Mesenchymal stem cell (in vitro differentiated cells and primary cell): ENCODE results near the gene PSMA7.

Experiments
- DNase-seq: peaks from one replicate; pipeline ENCODE4 v3.0.0-alpha.2; 2013
- H2AFZ ChIP-seq: one replicate; pipeline ENCODE4 v1.6.1; 2013; ENCODE audit warnings: low read depth, mild to moderate bottlenecking, control low read depth, inconsistent platforms, low read length, moderate library complexity
- H2AK5ac ChIP-seq: 2 replicates; pipeline ENCODE4 v1.6.1; 2013; ENCODE audit warnings: low read length, moderate library complexity, mild to moderate bottlenecking, inconsistent platforms; ENCODE audit not compliant: severe bottlenecking
- H2BK120ac ChIP-seq: one replicate; pipeline ENCODE4 v1.6.1; 2013; ENCODE audit warnings: low read depth, mild to moderate bottlenecking, inconsistent platforms, low read length, moderate library complexity
- H2BK12ac ChIP-seq, 2 experiments: one replicate each; pipeline ENCODE4 v1.6.1; 2013; ENCODE audit warnings: inconsistent platforms in 2 of 2, low read length in 2 of 2, mild to moderate bottlenecking in 2 of 2, moderate library complexity in 2 of 2, control low read depth in 1 of 2
- H2BK15ac ChIP-seq: one replicate; pipeline ENCODE4 v1.6.1; 2013; ENCODE audit warnings: mild to moderate bottlenecking, low read depth, inconsistent platforms; ENCODE audit not compliant: poor library complexity, severe bottlenecking
- H2BK5ac ChIP-seq: 2 replicates; pipeline ENCODE4 v1.6.1; 2013; ENCODE audit warnings: low read depth, mild to moderate bottlenecking, low read length, control low read depth, inconsistent platforms; ENCODE audit not compliant: poor library complexity, severe bottlenecking
- H3K14ac ChIP-seq, 2 experiments: one replicate each; pipeline ENCODE4 v1.6.1; 2013; ENCODE audit warnings: inconsistent platforms in 2 of 2, low read length in 2 of 2, control low read depth in 1 of 2, mild to moderate bottlenecking in 1 of 2, moderate library complexity in 1 of 2
- H3K18ac ChIP-seq, 2 experiments: one replicate each; pipeline ENCODE4 v1.6.1; 2013; ENCODE audit warnings: inconsistent platforms in 2 of 2, low read length in 2 of 2, control low read depth in 1 of 2, low read depth in 1 of 2, mild to moderate bottlenecking in 1 of 2
- H3K23ac ChIP-seq, 2 experiments: one replicate each; pipeline ENCODE4 v1.6.1; 2013; ENCODE audit warnings: inconsistent platforms in 2 of 2, low read length in 2 of 2, mild to moderate bottlenecking in 2 of 2, moderate library complexity in 2 of 2, control low read depth in 1 of 2
- H3K27ac ChIP-seq: 2 replicates; pipeline ENCODE4 v1.5.1; 2013; ENCODE audit warnings: mild to moderate bottlenecking, moderate library complexity, low read length, control low read depth, inconsistent platforms; ENCODE audit not compliant: poor library complexity, severe bottlenecking
- H3K27me3 ChIP-seq, 2 experiments: 2 replicates each; pipeline versions ENCODE4 v1.6.1 to v1.7.0; 2013; ENCODE audit warnings: low read length in 2 of 2, mild to moderate bottlenecking in 2 of 2, moderate library complexity in 2 of 2, control low read depth in 1 of 2, inconsistent platforms in 1 of 2; ENCODE audit not compliant: control insufficient read depth in 1 of 2, insufficient read depth in 1 of 2
- H3K36me3 ChIP-seq, 2 experiments: 2 replicates each; pipeline versions ENCODE4 v1.6.1 to v1.7.0; 2013; ENCODE audit warnings: low read length in 2 of 2, control low read depth in 1 of 2, inconsistent platforms in 1 of 2, low read depth in 1 of 2, mild to moderate bottlenecking in 1 of 2; ENCODE audit not compliant: insufficient read depth in 2 of 2, control insufficient read depth in 1 of 2
- H3K4ac ChIP-seq, 2 experiments: one replicate each; pipeline ENCODE4 v1.6.1; 2013; ENCODE audit warnings: inconsistent platforms in 2 of 2, low read length in 2 of 2, mild to moderate bottlenecking in 2 of 2, moderate library complexity in 2 of 2, control low read depth in 1 of 2, low read depth in 1 of 2
- H3K4me1 ChIP-seq: 2 replicates; pipeline ENCODE4 v1.6.1; 2013; ENCODE audit warnings: low read depth, low read length, control low read depth; ENCODE audit not compliant: control insufficient read depth, insufficient read depth
- H3K4me2 ChIP-seq: 2 replicates; pipeline ENCODE4 v1.6.1; 2013; ENCODE audit warnings: low read length, mild to moderate bottlenecking, inconsistent platforms; ENCODE audit not compliant: poor library complexity, severe bottlenecking
- H3K4me3 ChIP-seq, 2 experiments: 2 replicates each; pipeline versions ENCODE4 v1.5.1 to v1.7.0; 2013; ENCODE audit warnings: low read length in 2 of 2, mild to moderate bottlenecking in 2 of 2, control low read depth in 1 of 2, low read depth in 1 of 2; ENCODE audit not compliant: insufficient read depth in 1 of 2
- H3K79me1 ChIP-seq: replicated peaks from 2 replicates; pipeline ENCODE4 v1.6.1; 2013; ENCODE audit warnings: mild to moderate bottlenecking, control low read depth, low read length, inconsistent platforms; ENCODE audit not compliant: poor library complexity, severe bottlenecking
- H3K9ac ChIP-seq: 2 replicates; pipeline ENCODE4 v1.7.0; 2013; ENCODE audit warnings: mild to moderate bottlenecking, low read length, moderate library complexity
- H3K9me3 ChIP-seq: 2 replicates; pipeline ENCODE4 v1.7.0; 2013; ENCODE audit warnings: mild to moderate bottlenecking, low read length; ENCODE audit not compliant: control insufficient read depth
- H4K8ac ChIP-seq: one replicate; pipeline ENCODE4 v1.6.1; 2013; ENCODE audit warnings: inconsistent platforms, mild to moderate bottlenecking, low read length, moderate library complexity
- H4K91ac ChIP-seq: one replicate; pipeline ENCODE4 v1.6.1; 2013; ENCODE audit warnings: mild to moderate bottlenecking, low read length, inconsistent platforms
- WGBS: methylation state at CpG from one replicate; pipeline ENCODE4 v1.1.7; 2013; ENCODE audit warnings: mixed read lengths; 5-methylcytosine and 5-hydroxymethylcytosine counted together

Gene PSMA7

DNA sequence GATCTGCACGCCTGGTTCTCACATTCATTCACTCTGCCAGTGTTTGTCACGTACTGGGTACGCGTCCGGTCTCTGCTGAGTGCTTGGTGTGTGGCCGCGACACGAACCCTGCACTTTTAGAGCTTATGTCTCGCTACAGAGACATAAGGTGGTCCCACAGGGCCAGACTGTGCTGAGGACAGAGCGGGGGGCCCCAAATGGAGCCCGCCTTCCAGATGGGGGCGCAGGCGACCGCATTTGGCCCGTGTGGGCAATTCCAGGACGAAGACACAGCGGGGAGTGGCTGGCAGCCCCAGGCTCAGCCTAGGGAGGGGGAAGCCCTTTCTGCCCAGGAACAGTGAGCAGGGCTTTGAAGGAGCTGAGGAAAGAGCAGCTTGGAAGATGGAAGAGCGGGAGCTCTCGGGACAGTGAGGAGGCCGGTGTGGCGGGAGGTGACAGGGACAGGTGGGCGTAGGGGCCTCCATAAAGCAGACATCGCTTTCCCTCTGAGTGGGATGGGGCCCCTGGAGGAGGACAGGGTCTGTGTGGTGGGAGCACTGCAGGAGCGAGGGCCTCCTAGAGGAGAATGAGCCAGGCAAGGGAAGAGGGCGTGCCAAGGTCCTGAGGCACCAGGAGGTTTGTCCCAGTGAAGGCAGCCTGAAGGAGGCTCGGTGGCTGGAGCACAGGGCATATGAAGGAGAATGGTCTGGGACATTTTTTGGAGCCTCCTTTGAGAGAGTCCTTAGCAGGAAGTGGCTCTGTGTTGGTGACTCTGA lies 31.9 kb upstream of the PSMA7 start:
- peaks cover 22% of the 10 kb centered on the region for H3K79me1 ChIP-seq
- no peak overlapping the region for H3K27ac ChIP-seq
- H3K9me3 ChIP-seq = no peaks in the 10 kb centered on the region
- no peak overlapping the region for H4K8ac ChIP-seq
- H3K4me1 ChIP-seq = peaks cover 12% of the 10 kb centered on the region
- H2BK12ac ChIP-seq = no peak overlapping the region
- 96% methylated on average over 26 of the region's 26 CpGs for WGBS
- no peak overlapping the region for H2AK5ac ChIP-seq
- no peak overlapping the region for H4K91ac ChIP-seq
- H3K4ac ChIP-seq = no peak overlapping the region
- H3K9ac ChIP-seq = no peak overlapping the region
- H3K4me3 ChIP-seq = no peak overlapping the region
- H2BK15ac ChIP-seq = no peak overlapping the region
- H2AFZ ChIP-seq = no peak overlapping the region
- no peak for DNase-seq
- peaks cover 47 to 55% of the 10 kb centered on the region in 2 experiments for H3K36me3 ChIP-seq
- H3K14ac ChIP-seq = no peak overlapping the region
- no peak overlapping the region for H3K18ac ChIP-seq
- no peaks in the 10 kb centered on the region for H3K27me3 ChIP-seq
- H3K4me2 ChIP-seq = no peak overlapping the region
- H2BK120ac ChIP-seq = no peak overlapping the region
- no peak overlapping the region for H2BK5ac ChIP-seq
- no peak overlapping the region for H3K23ac ChIP-seq

DNA sequence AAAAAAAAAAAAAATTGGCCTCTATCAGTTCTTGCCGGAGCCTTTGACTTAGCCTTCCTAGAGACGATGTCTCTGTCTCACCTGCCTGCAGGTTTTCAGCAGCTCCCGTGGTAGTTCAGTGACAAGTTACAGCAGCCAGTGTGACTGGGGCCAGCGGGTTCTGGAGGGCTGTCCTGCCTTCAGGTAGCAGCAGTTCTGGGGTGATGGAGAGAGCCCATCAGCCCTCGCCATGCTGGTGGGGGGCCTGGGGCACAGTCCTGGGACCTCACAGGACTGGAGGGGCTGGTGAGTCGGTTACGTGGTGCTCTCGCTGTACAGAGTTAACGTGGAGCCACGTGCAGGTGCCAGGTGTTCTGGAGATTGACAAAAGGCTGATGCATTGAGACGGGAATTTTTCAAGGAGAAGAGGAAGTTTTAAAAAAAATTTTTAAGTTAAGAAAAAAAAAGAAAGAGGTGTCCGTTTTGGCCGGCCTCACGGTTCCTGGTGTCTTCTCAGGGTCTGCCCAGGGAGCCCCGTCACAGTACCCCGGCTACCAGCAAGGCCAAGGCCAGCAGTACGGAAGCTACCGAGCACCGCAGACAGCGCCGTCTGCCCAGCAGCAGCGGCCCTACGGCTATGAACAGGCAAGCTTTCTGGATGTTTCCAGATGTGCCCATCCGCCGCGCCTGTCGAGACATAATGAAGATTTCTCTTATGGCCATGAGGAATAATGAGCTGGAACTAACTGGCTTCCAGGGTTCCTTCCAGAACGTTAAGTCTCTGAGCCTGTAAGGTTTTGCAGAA lies 31.0 kb upstream of the PSMA7 start:
- WGBS = 96% methylated on average over 28 of the region's 28 CpGs
- Histone ChIP-seq H3K79me1 (peaks cover 21% of the 10 kb centered on the region), H2BK12ac (no peak overlapping the region), H3K9me3 (no peaks in the 10 kb centered on the region), H3K36me3 (peaks cover 47 to 59% of the 10 kb centered on the region in 2 experiments), H2BK120ac (no peak overlapping the region), H3K27me3 (no peaks in the 10 kb centered on the region), H3K4me3 (no peak overlapping the region), H4K8ac (no peak overlapping the region), H3K27ac (no peak overlapping the region), H4K91ac (no peak overlapping the region), H3K9ac (no peak overlapping the region), H3K18ac (no peak overlapping the region), H2BK15ac (no peak overlapping the region), H3K23ac (no peak overlapping the region), H2AK5ac (no peak overlapping the region), H3K14ac (no peak overlapping the region), H3K4me2 (no peak overlapping the region), H2BK5ac (no peak overlapping the region), H3K4ac (no peak overlapping the region), H3K4me1 (peaks cover 12% of the 10 kb centered on the region), H2AFZ (no peak overlapping the region)
- no peak for DNase-seq

DNA sequence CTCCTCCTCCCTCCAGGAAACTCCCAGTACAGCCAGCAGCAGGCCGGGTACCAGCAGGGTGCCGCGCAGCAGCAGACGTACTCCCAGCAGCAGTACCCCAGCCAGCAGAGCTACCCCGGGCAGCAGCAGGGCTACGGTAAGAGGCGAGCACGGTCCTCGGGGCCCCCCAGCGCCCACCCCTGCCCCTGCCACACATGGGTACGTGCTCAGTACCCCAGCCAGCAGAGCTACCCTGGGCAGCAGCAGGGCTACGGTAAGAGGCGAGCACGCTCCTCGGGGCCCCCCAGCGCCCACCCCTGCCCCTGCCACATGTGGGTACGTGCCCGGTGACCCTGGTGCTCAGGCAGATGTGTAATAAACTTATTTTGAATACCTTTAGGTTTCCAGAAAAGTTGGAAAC lies 29.5 kb upstream of the PSMA7 start:
- Histone ChIP-seq H3K9me3 (no peaks in the 10 kb centered on the region), H3K79me1 (peaks cover 19% of the 10 kb centered on the region), H3K23ac (no peak overlapping the region), H3K9ac (no peak overlapping the region), H4K91ac (no peak overlapping the region), H3K4me2 (no peak overlapping the region), H4K8ac (no peak overlapping the region), H2AK5ac (no peak overlapping the region), H3K27me3 (no peaks in the 10 kb centered on the region), H3K4me1 (peaks cover 10% of the 10 kb centered on the region), H3K4ac (no peak overlapping the region), H2BK12ac (no peak overlapping the region), H3K36me3 (peaks cover 56 to 66% of the 10 kb centered on the region in 2 experiments), H2BK15ac (no peak overlapping the region), H3K18ac (no peak overlapping the region), H3K4me3 (no peak overlapping the region), H3K27ac (no peak overlapping the region), H2BK5ac (no peak overlapping the region), H3K14ac (no peak overlapping the region), H2BK120ac (no peak overlapping the region), H2AFZ (no peak overlapping the region)
- WGBS = 97% methylated on average over 18 of the region's 18 CpGs
- DNase-seq = no peak

DNA sequence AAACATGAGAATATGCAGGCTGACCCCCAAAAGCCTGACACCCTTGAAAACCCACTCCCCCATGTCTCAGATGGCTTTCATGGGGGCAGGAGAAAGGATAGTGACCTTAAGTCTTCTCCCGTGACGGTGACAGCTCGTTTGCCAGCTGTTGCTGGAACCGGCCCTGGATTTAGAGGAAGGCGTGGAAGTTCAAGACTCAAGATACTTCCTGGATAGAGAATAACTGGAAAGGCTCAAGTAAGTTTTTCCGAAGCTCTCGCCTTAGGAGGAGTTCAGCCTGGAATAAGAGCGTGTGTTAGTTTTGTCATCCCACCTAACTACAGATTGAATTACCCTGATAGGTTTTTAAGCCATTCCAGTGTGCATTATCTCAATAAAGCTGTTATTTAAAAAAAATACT lies 28.1 kb upstream of the PSMA7 start:
- no peak overlapping the region for H2AFZ ChIP-seq
- H3K4me1 ChIP-seq = no peaks in the 10 kb centered on the region
- H3K18ac ChIP-seq = no peak overlapping the region
- no peak overlapping the region for H4K91ac ChIP-seq
- WGBS = 96% methylated on average over 8 of the region's 8 CpGs
- no peaks in the 10 kb centered on the region for H3K27me3 ChIP-seq
- no peak overlapping the region for H3K23ac ChIP-seq
- H3K4me3 ChIP-seq = no peak overlapping the region
- H2AK5ac ChIP-seq = no peak overlapping the region
- H2BK120ac ChIP-seq = no peak overlapping the region
- no peak overlapping the region for H2BK12ac ChIP-seq
- H3K36me3 ChIP-seq = peaks cover 60 to 67% of the 10 kb centered on the region in 2 experiments
- H4K8ac ChIP-seq = no peak overlapping the region
- no peak overlapping the region for H3K4me2 ChIP-seq
- no peak overlapping the region for H2BK15ac ChIP-seq
- H3K27ac ChIP-seq = no peak overlapping the region
- H3K9ac ChIP-seq = no peak overlapping the region
- no peak for DNase-seq
- no peak overlapping the region for H3K14ac ChIP-seq
- H3K79me1 ChIP-seq = peaks cover 21% of the 10 kb centered on the region
- no peaks in the 10 kb centered on the region for H3K9me3 ChIP-seq
- H3K4ac ChIP-seq = no peak overlapping the region
- no peak overlapping the region for H2BK5ac ChIP-seq
